Spleen (tissue), 11 donors: ENCODE measurements around the gene LYRM2. TPM values are rescaled to one million over a fixed set of nuclear protein-coding genes. Genes with fewer than 3 reads are reported as not detected.

ENCODE experiments used
- DNase-seq: peaks from one replicate; pipeline ENCODE4 v3.0.0-alpha.2; 2020
- H3K27ac ChIP-seq, 8 donors: fragments of 200-600 bp; sonication (generic) in 7 of 8; 1 replicate in 4 of 8; 2 replicates in 4 of 8; pipeline versions ENCODE4 v1.5.0 to v1.8.0; 2016 to 2021; ENCODE audit warnings: inconsistent platforms in 4 of 8, mild to moderate bottlenecking in 4 of 8, moderate library complexity in 1 of 8
- H3K27me3 ChIP-seq, 7 donors: fragments of 200-600 bp; sonication (generic) in 6 of 7; replicated peaks in 1 of 7; 1 replicate in 4 of 7; 2 replicates in 3 of 7; pipeline versions ENCODE4 v1.5.0 to v1.8.0; 2016 to 2021; ENCODE audit warnings: inconsistent platforms in 3 of 7, mild to moderate bottlenecking in 1 of 7
- H3K36me3 ChIP-seq, 6 donors: fragments of 200-600 bp; sonication (generic) in 5 of 6; 1 replicate in 4 of 6; 2 replicates in 2 of 6; pipeline versions ENCODE4 v1.5.0 to v1.8.0; 2016 to 2021; ENCODE audit warnings: inconsistent platforms in 2 of 6
- H3K4me1 ChIP-seq, 6 donors: fragments of 200-600 bp; sonication (generic) in 5 of 6; 1 replicate in 3 of 6; 2 replicates in 3 of 6; pipeline versions ENCODE4 v1.5.0 to v1.8.0; 2016 to 2021; ENCODE audit warnings: inconsistent platforms in 3 of 6
- H3K4me3 ChIP-seq, 8 donors: fragments of 200-600 bp; sonication (generic) in 7 of 8; 1 replicate in 4 of 8; 2 replicates in 4 of 8; pipeline versions ENCODE4 v1.5.0 to v1.8.0; 2016 to 2021; ENCODE audit warnings: inconsistent platforms in 4 of 8, mild to moderate bottlenecking in 4 of 8, moderate library complexity in 2 of 8
- H3K9me3 ChIP-seq, 8 donors: fragments of 200-600 bp; sonication (generic) in 7 of 8; 1 replicate in 4 of 8; 2 replicates in 4 of 8; pipeline versions ENCODE4 v1.5.0 to v1.8.0; 2016 to 2021; ENCODE audit warnings: inconsistent platforms in 4 of 8
- CTCF ChIP-seq, 11 experiments: fragments of 200-600 bp in 7 of 11; fragments of 450-650 bp in 4 of 11; sonication (generic) in 4 of 11; IDR thresholded peaks in 8 of 11; conservative IDR thresholded peaks in 3 of 11; 1 replicate in 7 of 11; 2 replicates in 4 of 11; pipeline versions ENCODE4 v1.4.0 to v1.8.0; 2016 to 2021; ENCODE audit warnings: antibody characterized with exemption in 11 of 11, inconsistent platforms in 4 of 11, mild to moderate bottlenecking in 1 of 11
- POLR2A ChIP-seq, 3 donors: fragments of 450-650 bp; IDR thresholded peaks; one replicate each; pipeline ENCODE4 v1.5.1; 2017; ENCODE audit warnings: antibody characterized with exemption in 3 of 3, mild to moderate bottlenecking in 1 of 3
- POLR2AphosphoS5 ChIP-seq, 3 donors: sonication (generic); formaldehyde crosslinking; IDR thresholded peaks; one replicate each; pipeline ENCODE4 v1.5.1; 2017; ENCODE audit warnings: antibody characterized with exemption in 3 of 3
- WGBS, 5 donors: extraction: QIAGEN DNeasy Blood & Tissue Kit in 3 of 5; methylation state at CpG; one replicate each; pipeline versions ENCODE4 v1.1.5 to v1.1.7; 2013 to 2018; 5-methylcytosine and 5-hydroxymethylcytosine counted together
- intact Hi-C: fragments of 100-400 bp; cut with DNase I; formaldehyde crosslinking; loops from one replicate; pipeline ENCODE4 v1.15.0; 2023; ENCODE audit warnings: low total_unique reads
- polyA plus RNA-seq, 3 donors: library from polyadenylated mRNA; stranded (reverse); fragments of 200-250 nt; gene quantifications; one replicate each; pipeline ENCODE4 v1.2.1, GENCODE V29; 2013
- total RNA-seq, 7 donors: library from RNA; depleted of rRNA in 3 of 7; stranded (reverse); fragments of >200 nt in 3 of 7; fragmentation: NEBNext Ultra II Directional in 4 of 7; extraction: Animal tissue kit (Norgen Biotek cat#: 25700) in 4 of 7; gene quantifications; one replicate each; pipeline versions ENCODE4 v1.1.0 to v1.2.1, GENCODE V29; 2016 to 2021
- donor health status: healthy with polysubstance abuse.
- donor health status: DM: no; HTN: no; CAD: no; lungs with moderate emphysema.
- donor health status: DM: no; HTN: no; CAD: no.
- donor health status: Bipolar disorder and iron deficiency.
- donor health status: healthy.
- donor health status: DM: no; HTN: no; CAD: no.
- donor health status: DM: yes; HTN: yes; CAD: no.

Gene LYRM2
- total and polyA plus RNA-seq, 10 donors = 12.7 to 31.8 (median 24.7) TPM

GRCh38 chr6:89566008-89566800 lies 72.3 kb downstream of the LYRM2 start:
- no peaks in the 10 kb centered on the region for H3K36me3 ChIP-seq
- H3K4me3 ChIP-seq = no peak overlapping the region
- H3K9me3 ChIP-seq = no peaks in the 10 kb centered on the region
- WGBS, 5 donors = 89 to 96% (median 95%) methylated on average over 10 of the region's 10 CpGs
- TF ChIP-seq POLR2A (IDR thresholded peaks at IDR 0.05) (no peak), CTCF (IDR thresholded peaks at IDR 0.05 in 8 of 11, conservative IDR thresholded peaks at IDR 0.05 in 3 of 11) (no peak), POLR2AphosphoS5 (IDR thresholded peaks at IDR 0.05) (no peak)
- H3K27me3 ChIP-seq = no peaks in the 10 kb centered on the region
- H3K27ac ChIP-seq = no peak overlapping the region
- intact Hi-C loops = no loop called here
- no peak for DNase-seq
- no peaks in the 10 kb centered on the region for H3K4me1 ChIP-seq

GRCh38 chr6:89564752-89565427 lies 73.7 kb downstream of the LYRM2 start:
- H3K4me1 ChIP-seq = no peaks in the 10 kb centered on the region
- no peak for DNase-seq
- no peak overlapping the region for H3K27ac ChIP-seq
- 81 to 89% (median 88%) methylated on average over 8 of the region's 8 CpGs for WGBS, 5 donors
- TF ChIP-seq CTCF (IDR thresholded peaks at IDR 0.05 in 8 of 11, conservative IDR thresholded peaks at IDR 0.05 in 3 of 11) (no peak), POLR2A (IDR thresholded peaks at IDR 0.05) (no peak), POLR2AphosphoS5 (IDR thresholded peaks at IDR 0.05) (no peak)
- H3K27me3 ChIP-seq = no peaks in the 10 kb centered on the region
- no peaks in the 10 kb centered on the region for H3K36me3 ChIP-seq
- intact Hi-C loops = no loop called here
- H3K9me3 ChIP-seq = no peaks in the 10 kb centered on the region
- H3K4me3 ChIP-seq = no peak overlapping the region

- Histone ChIP-seq H3K4me3 (no peak overlapping the region), H3K27me3 (no peaks in the 10 kb centered on the region), H3K27ac (no peak overlapping the region), H3K4me1 (no peaks in the 10 kb centered on the region), H3K36me3 (no peaks in the 10 kb centered on the region), H3K9me3 (no peaks in the 10 kb centered on the region)
- TF ChIP-seq POLR2AphosphoS5 (IDR thresholded peaks at IDR 0.05) (no peak), CTCF (IDR thresholded peaks at IDR 0.05 in 8 of 11, conservative IDR thresholded peaks at IDR 0.05 in 3 of 11) (no peak), POLR2A (IDR thresholded peaks at IDR 0.05) (no peak)
- intact Hi-C loops = no loop called here
- WGBS, 5 donors = 86 to 100% (median 94%) methylated on average over 1 of the region's 1 CpG
- no peak for DNase-seq
Measured at GRCh38 chr6:89563866-89564265, 74.7 kb downstream of the LYRM2 start.
